Osteoblast (primary cell): ENCODE results near the gene SMTN. TPM values are rescaled to one million over a fixed set of nuclear protein-coding genes. Genes with fewer than 3 reads are reported as not detected.

Experiments
- DNase-seq: peaks from one replicate; pipeline ENCODE4 v3.0.0; 2011; ENCODE audit warnings: low spot score, mixed read lengths; ENCODE audit not compliant: insufficient read length; ENCODE audit errors: missing footprints
- H2AFZ ChIP-seq: 2 replicates; pipeline ENCODE4 v1.6.0; 2011; ENCODE audit warnings: mild to moderate bottlenecking, low read length
- H3K27ac ChIP-seq: 2 replicates; pipeline ENCODE4 v1.5.1; 2011; ENCODE audit warnings: mild to moderate bottlenecking, low read depth, low read length, moderate library complexity
- H3K27me3 ChIP-seq: 2 replicates; pipeline ENCODE4 v1.6.0; 2012; ENCODE audit warnings: mild to moderate bottlenecking, control low read depth, inconsistent platforms, low read length, moderate library complexity; ENCODE audit not compliant: insufficient read depth
- H3K36me3 ChIP-seq: 2 replicates; pipeline ENCODE4 v1.5.1; 2011; ENCODE audit warnings: mild to moderate bottlenecking, low read length, control low read depth, moderate library complexity; ENCODE audit not compliant: insufficient read depth
- H3K4me1 ChIP-seq: 2 replicates; pipeline ENCODE4 v1.5.1; 2011; ENCODE audit warnings: mild to moderate bottlenecking, low read length, control low read depth, moderate library complexity; ENCODE audit not compliant: insufficient read depth
- H3K4me2 ChIP-seq: 2 replicates; pipeline ENCODE4 v1.6.0; 2011; ENCODE audit warnings: mild to moderate bottlenecking, low read length; ENCODE audit not compliant: insufficient read depth
- H3K4me3 ChIP-seq: fragments of 200-600 bp; sonication (generic); 3 replicates; pipeline ENCODE4 v1.5.1; 2012; ENCODE audit warnings: mild to moderate bottlenecking, low read length, inconsistent platforms; ENCODE audit not compliant: insufficient read depth
- H3K79me2 ChIP-seq: 2 replicates; pipeline ENCODE4 v1.6.0; 2012; ENCODE audit warnings: mild to moderate bottlenecking, low read length, control low read depth, inconsistent platforms; ENCODE audit not compliant: insufficient read depth
- H3K9me3 ChIP-seq: 2 replicates; pipeline ENCODE4 v1.5.1; 2011; ENCODE audit warnings: low read depth, low read length, control low read depth
- H4K20me1 ChIP-seq: 2 replicates; pipeline ENCODE4 v1.6.0; 2012; ENCODE audit warnings: mild to moderate bottlenecking, low read length, control low read depth; ENCODE audit not compliant: insufficient read depth
- total RNA-seq: library from RNA; depleted of rRNA; stranded (reverse); fragments of >200 nt; gene quantifications from 2 replicates; pipeline ENCODE4 v1.2.3, GENCODE V29; 2012
- TF ChIP-seq, protein P1 (sequence below): IDR thresholded peaks from 2 replicates; pipeline ENCODE4 v1.5.1; 2011; ENCODE audit warnings: mild to moderate bottlenecking, low read depth, low read length, moderate library complexity; ENCODE audit errors: extremely low read depth

The SMTN gene
- total RNA-seq, 1 donor = 31.5 TPM

DNA sequence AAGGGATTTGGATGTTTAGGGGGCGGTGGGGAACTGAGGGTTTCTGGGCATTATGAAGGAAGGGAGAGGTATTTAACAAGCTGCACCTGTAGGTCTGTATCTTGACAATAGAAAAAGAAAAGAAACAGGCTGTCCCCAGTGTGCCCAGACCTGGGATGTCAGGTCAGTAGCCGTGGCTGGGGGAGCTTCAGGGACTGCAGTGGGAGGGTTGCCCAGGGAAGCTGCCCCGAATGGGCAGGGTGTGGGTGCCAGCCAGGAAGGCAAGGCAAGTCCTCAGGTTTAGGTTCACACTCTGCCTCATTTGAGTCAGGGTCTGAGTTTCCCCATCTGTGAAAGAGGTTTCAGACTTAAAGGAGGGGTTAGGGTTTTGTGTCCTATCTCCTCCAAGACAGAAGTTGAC is 43.2 kb downstream of the SMTN start:
- H3K9me3 ChIP-seq = no peaks in the 10 kb centered on the region
- H3K27ac ChIP-seq = no peak overlapping the region
- DNase-seq = peak; percentile 39
- no peaks in the 10 kb centered on the region for H3K79me2 ChIP-seq
- TF ChIP-seq, protein P1, sequence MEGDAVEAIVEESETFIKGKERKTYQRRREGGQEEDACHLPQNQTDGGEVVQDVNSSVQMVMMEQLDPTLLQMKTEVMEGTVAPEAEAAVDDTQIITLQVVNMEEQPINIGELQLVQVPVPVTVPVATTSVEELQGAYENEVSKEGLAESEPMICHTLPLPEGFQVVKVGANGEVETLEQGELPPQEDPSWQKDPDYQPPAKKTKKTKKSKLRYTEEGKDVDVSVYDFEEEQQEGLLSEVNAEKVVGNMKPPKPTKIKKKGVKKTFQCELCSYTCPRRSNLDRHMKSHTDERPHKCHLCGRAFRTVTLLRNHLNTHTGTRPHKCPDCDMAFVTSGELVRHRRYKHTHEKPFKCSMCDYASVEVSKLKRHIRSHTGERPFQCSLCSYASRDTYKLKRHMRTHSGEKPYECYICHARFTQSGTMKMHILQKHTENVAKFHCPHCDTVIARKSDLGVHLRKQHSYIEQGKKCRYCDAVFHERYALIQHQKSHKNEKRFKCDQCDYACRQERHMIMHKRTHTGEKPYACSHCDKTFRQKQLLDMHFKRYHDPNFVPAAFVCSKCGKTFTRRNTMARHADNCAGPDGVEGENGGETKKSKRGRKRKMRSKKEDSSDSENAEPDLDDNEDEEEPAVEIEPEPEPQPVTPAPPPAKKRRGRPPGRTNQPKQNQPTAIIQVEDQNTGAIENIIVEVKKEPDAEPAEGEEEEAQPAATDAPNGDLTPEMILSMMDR = no peak
- no peak overlapping the region for H2AFZ ChIP-seq
- no peaks in the 10 kb centered on the region for H4K20me1 ChIP-seq
- peaks cover 11% of the 10 kb centered on the region for H3K27me3 ChIP-seq
- no peaks in the 10 kb centered on the region for H3K36me3 ChIP-seq
- no peak overlapping the region for H3K4me2 ChIP-seq
- H3K4me3 ChIP-seq = no peak overlapping the region
- peaks cover 3% of the 10 kb centered on the region for H3K4me1 ChIP-seq

DNA sequence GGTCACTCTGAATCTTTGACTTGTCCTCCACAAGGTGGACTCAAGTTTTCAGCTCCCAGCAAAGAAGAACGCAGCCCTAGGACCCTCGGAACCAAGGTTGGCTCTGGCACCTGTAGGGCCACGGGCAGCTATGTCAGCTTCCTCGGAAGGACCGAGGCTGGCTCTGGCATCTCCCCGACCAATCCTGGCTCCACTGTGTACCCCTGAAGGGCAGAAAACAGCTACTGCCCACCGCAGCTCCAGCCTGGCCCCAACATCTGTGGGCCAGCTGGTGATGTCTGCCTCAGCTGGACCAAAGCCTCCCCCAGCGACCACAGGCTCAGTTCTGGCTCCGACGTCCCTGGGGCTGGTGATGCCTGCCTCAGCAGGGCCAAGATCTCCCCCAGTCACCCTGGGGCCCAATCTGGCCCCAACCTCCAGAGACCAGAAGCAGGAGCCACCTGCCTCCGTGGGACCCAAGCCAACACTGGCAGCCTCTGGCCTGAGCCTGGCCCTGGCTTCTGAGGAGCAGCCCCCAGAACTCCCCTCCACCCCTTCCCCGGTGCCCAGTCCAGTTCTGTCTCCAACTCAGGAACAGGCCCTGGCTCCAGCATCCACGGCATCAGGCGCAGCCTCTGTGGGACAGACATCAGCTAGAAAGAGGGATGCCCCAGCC is 43.8 kb downstream of the SMTN start:
- TF ChIP-seq, protein P1 = no peak

DNA sequence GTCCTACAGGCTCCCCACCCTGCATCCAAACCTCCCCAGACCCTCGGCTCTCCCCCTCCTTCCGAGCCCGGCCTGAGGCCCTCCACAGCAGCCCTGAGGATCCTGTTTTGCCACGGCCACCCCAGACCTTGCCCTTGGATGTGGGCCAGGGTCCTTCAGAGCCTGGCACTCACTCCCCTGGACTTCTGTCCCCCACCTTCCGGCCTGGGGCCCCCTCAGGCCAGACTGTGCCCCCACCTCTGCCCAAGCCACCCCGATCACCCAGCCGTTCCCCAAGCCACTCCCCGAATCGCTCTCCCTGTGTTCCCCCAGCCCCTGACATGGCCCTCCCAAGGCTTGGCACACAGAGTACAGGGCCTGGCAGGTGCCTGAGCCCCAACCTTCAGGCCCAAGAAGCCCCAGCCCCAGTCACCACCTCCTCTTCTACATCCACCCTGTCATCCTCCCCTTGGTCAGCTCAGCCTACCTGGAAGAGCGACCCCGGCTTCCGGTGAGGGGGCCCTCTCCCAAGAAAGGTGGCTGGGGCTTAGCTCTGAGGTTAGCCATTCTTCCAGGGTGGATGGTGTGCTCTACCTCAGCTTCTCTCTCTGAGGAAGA is 44.5 kb downstream of the SMTN start:
- Histone ChIP-seq H3K9me3 (no peaks in the 10 kb centered on the region), H2AFZ (no peak overlapping the region), H3K27me3 (peaks cover 11% of the 10 kb centered on the region), H3K4me3 (no peak overlapping the region), H3K4me1 (peaks cover 3% of the 10 kb centered on the region), H3K27ac (no peak overlapping the region), H3K79me2 (no peaks in the 10 kb centered on the region), H3K4me2 (no peak overlapping the region), H3K36me3 (no peaks in the 10 kb centered on the region), H4K20me1 (no peaks in the 10 kb centered on the region)
- TF ChIP-seq, protein P1 = no peak
- no peak for DNase-seq

More for the DNA sequence above, 43.8 kb downstream of the SMTN start:
- peak; percentile 65 for DNase-seq
- Histone ChIP-seq H3K27ac (no peak overlapping the region), H3K4me1 (peaks cover 3% of the 10 kb centered on the region), H2AFZ (no peak overlapping the region), H3K4me2 (no peak overlapping the region), H3K27me3 (peaks cover 11% of the 10 kb centered on the region), H3K9me3 (no peaks in the 10 kb centered on the region), H3K79me2 (no peaks in the 10 kb centered on the region), H3K36me3 (no peaks in the 10 kb centered on the region), H3K4me3 (no peak overlapping the region), H4K20me1 (no peaks in the 10 kb centered on the region)

DNA sequence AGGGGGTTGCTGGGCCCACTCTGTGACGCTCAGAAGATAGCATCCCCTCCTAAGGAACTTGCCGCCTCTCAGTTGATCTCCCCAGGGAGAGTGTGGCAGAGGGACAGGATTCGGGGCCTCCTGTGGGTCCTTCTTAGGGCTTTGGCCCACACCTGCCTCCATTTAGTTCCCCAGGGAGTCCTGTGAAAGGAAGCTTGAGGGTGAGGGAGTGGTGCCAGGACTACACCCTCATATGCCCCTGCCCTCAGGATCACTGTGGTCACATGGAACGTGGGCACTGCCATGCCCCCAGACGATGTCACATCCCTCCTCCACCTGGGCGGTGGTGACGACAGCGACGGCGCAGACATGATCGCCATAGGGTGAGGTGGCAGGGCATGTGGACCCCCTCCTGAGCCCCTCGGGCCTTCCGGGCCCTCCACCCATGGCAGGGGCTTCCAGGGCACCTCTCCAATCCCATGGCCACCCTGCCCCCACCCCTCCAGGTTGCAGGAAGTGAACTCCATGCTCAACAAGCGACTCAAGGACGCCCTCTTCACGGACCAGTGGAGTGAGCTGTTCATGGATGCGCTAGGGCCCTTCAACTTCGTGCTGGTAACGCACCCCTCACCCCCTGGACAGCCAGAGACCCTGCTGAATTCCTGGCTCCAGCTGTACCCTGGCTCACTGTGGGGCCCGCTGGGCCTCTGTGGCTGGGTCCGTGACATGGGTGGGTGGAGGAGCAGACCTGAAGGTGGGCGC is 45.2 kb downstream of the SMTN start:
- Histone ChIP-seq H3K4me2 (no peak overlapping the region), H3K9me3 (no peaks in the 10 kb centered on the region), H4K20me1 (no peaks in the 10 kb centered on the region), H3K4me3 (no peak overlapping the region), H3K79me2 (no peaks in the 10 kb centered on the region), H3K27ac (no peak overlapping the region), H2AFZ (no peak overlapping the region), H3K4me1 (peaks cover 3% of the 10 kb centered on the region), H3K36me3 (no peaks in the 10 kb centered on the region), H3K27me3 (peaks cover 11% of the 10 kb centered on the region)
- TF ChIP-seq, protein P1 = no peak
- peak; percentile 58 for DNase-seq
